Measurements from ENCODE around the gene TAOK2.

GRCh38 chr16:30023586-30023985 lies 49.9 kb downstream of the TAOK2 start:
- TF ChIP-seq CTCF (IDR thresholded peaks at IDR 0.05 in 2 of 3, conservative IDR thresholded peaks at IDR 0.05 in 1 of 3; ENCODE audit: borderline replicate concordance in 1 of 3, insufficient read depth in 1 of 3, low read depth in 2 of 3, low read length in 2 of 3) = no peak
- TF ChIP-seq REST (IDR thresholded peaks at IDR 0.05; ENCODE audit: low read depth) = no peak
- TF ChIP-seq ELF1 (IDR thresholded peaks at IDR 0.05; ENCODE audit: borderline replicate concordance, low read depth) = no peak
- no peak for TF ChIP-seq POLR2A (IDR thresholded peaks at IDR 0.05; ENCODE audit: borderline replicate concordance, extremely low read depth, insufficient read depth, insufficient read length)
- no peak for TF ChIP-seq EZH2phosphoT487 (IDR thresholded peaks at IDR 0.05; ENCODE audit: borderline replicate concordance)
- TF ChIP-seq SIN3A (IDR thresholded peaks at IDR 0.05; ENCODE audit: low read depth) = no peak
- no peak for TF ChIP-seq YY1 (IDR thresholded peaks at IDR 0.05; ENCODE audit: extremely low read depth, insufficient replicate concordance, low read depth, low read length)
- TF ChIP-seq MAX (IDR thresholded peaks at IDR 0.05) = no peak
- no peak for TF ChIP-seq CEBPB (IDR thresholded peaks at IDR 0.05; ENCODE audit: low read depth)
- TF ChIP-seq RAD21 (IDR thresholded peaks at IDR 0.05; ENCODE audit: low read depth) = no peak
- no peak for TF ChIP-seq SP1 (IDR thresholded peaks at IDR 0.05; ENCODE audit: low read depth)
